Lower leg skin (tissue), 4 donors: ENCODE results near the gene ZBTB21. TPM values are rescaled to one million over a fixed set of nuclear protein-coding genes. Genes with fewer than 3 reads are reported as not detected.

Experiments used
- DNase-seq, 2 donors: peaks; one replicate each; pipeline ENCODE4 v3.0.0-alpha.2; 2019; ENCODE audit warnings: low spot score in 2 of 2
- H3K4me3 ChIP-seq: fragments of 200-600 bp; sonication (generic); 2 replicates; pipeline ENCODE4 v1.5.1; 2017; ENCODE audit warnings: mild to moderate bottlenecking, low read depth; ENCODE audit not compliant: poor library complexity, severe bottlenecking
- POLR2A ChIP-seq, 2 donors: fragments of 450-650 bp; IDR thresholded peaks; one replicate each; pipeline ENCODE4 v1.6.1; 2016 to 2017; ENCODE audit warnings: antibody characterized with exemption in 2 of 2, mild to moderate bottlenecking in 1 of 2, moderate library complexity in 1 of 2
- WGBS, 2 donors: methylation state at CpG; one replicate each; pipeline ENCODE4 v1.1.5; 2018; 5-methylcytosine and 5-hydroxymethylcytosine counted together
- intact Hi-C: fragments of 100-400 bp; cut with DNase I; formaldehyde crosslinking; loops from one replicate; pipeline ENCODE4 v1.15.0; 2023; ENCODE audit warnings: low total_unique reads
- total RNA-seq, 4 donors: library from RNA; depleted of rRNA; stranded (reverse); fragments of >200 nt; gene quantifications; one replicate each; pipeline ENCODE4 v1.1.0, GENCODE V29; 2016
- TF ChIP-seq, protein P1 (sequence below), 3 donors: fragments of 450-650 bp; IDR thresholded peaks; one replicate each; pipeline ENCODE4 v1.5.1; 2016; ENCODE audit warnings: antibody characterized with exemption in 3 of 3, mild to moderate bottlenecking in 3 of 3, moderate library complexity in 2 of 3

The ZBTB21 gene
- total RNA-seq, 4 donors from 2014 or later, result 18.1 to 31.9 (median 28.2) TPM

DNA sequence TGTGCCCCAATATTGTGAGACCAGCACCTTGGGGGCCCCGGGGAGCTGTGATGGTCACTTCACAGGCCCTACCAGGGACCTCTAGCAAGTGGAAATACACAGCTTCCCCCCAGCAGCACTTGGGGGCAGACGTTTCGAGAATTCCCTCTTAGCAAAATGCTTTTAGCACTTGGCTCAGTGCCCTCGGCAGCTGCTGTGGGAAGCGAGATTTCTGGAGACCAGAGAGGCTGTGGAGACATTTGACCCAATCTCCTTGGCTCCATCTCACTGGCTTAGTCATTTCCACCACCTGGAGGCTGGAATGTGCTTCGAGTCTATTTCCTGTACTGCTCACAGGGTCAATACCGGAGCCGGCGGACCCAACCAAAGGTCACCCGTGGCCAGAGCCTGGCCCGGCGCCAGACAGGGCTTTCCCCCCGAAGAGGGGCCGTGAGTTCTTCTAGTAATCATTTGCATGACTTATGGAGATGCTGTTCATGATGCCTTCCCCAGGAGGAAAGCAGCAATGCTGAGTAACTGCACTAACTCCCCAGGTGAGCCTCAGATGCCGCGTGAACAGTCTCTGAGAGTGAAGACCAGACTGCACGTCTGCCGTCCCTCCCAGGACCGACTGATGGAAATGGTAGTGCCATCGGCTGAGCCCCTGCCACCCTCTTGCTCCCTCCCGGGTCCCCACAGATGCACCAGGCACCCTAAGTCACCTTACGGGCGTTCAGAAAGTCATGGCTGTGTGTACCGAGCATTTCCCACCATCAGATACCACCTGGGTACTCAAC is 52.0 kb downstream of the ZBTB21 start:
- DNase-seq, result peak in 1 of 2 donors; percentile 88
- no peak overlapping the region for H3K4me3 ChIP-seq
- WGBS, 2 donors, result 50 to 52% methylated on average over 21 to 24 of the region's 24 CpGs
- intact Hi-C loops, result loop anchor here (10.0 kb wide), 1 partner anchor 47 kb away; no protein-coding TSS in a partner anchor
- TF ChIP-seq, protein P1, sequence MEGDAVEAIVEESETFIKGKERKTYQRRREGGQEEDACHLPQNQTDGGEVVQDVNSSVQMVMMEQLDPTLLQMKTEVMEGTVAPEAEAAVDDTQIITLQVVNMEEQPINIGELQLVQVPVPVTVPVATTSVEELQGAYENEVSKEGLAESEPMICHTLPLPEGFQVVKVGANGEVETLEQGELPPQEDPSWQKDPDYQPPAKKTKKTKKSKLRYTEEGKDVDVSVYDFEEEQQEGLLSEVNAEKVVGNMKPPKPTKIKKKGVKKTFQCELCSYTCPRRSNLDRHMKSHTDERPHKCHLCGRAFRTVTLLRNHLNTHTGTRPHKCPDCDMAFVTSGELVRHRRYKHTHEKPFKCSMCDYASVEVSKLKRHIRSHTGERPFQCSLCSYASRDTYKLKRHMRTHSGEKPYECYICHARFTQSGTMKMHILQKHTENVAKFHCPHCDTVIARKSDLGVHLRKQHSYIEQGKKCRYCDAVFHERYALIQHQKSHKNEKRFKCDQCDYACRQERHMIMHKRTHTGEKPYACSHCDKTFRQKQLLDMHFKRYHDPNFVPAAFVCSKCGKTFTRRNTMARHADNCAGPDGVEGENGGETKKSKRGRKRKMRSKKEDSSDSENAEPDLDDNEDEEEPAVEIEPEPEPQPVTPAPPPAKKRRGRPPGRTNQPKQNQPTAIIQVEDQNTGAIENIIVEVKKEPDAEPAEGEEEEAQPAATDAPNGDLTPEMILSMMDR (IDR thresholded peaks at IDR 0.05), result no peak
- no peak for TF ChIP-seq POLR2A (IDR thresholded peaks at IDR 0.05)

DNA sequence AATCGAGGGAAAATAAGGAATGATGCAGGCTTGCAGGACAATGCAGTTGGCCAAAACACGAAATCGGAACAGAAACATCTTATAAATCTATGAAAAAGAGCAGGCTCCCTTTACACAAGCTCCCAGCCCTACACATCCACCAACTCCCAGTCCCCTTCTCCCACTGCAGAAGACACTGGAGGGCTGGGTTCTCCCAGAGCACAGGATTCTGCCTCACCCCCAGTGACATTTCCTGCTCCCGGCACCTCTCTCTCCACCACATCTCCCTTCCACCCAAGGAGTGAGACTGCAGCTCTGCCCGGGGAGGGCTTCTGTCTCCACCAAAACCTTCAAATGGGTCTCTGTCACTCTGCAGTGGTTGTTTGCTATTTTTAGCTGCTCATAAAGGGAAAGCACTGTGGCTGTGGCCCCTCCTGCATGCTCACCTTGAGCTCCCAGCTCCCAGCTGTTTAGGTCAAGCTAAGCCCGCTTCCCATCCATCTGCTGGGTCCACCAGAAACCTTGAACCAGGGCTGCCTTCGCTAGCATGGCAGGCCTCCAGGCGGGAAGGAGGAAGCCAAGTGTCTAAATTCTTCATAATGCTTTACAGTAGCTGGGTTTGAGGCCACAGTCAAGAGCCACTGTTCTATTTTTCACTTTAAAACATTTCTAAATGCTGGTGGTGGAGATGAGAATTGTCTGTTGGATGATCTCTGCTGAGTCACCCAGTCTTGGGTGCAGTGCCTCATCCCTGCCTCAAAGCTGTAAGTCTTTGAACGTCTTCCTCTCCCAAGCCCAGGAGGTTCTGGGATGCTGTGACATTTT is 53.0 kb downstream of the ZBTB21 start:
- intact Hi-C loops, result loop anchor here (10.0 kb wide), 1 partner anchor 48 kb away; no protein-coding TSS in a partner anchor
- peak in 1 of 2 donors; percentile 78 for DNase-seq
- H3K4me3 ChIP-seq, result no peak overlapping the region
- TF ChIP-seq, protein P1 (IDR thresholded peaks at IDR 0.05), result no peak
- TF ChIP-seq POLR2A (IDR thresholded peaks at IDR 0.05), result no peak
- 70 to 72% methylated on average over 9 of the region's 9 CpGs for WGBS, 2 donors

DNA sequence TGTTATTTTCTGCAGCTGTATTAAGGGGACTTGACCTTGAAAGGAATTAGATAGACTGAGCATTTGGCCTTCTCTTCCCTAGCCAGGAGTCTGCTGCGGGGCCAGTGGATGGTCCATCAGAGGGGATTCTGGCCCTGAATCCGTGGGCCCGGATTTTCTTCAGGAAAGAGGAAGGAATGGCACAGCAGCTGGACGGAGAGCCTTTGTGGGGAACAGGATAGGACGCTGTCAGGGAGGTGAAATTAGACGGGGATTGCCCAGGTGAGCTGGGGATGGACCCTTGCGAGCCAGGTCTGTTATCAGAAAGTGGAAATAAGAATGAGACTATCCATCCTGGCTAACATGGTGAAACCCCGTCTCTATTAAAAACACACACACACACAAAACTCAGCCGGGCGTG is 54.6 kb downstream of the ZBTB21 start:
- no peak for DNase-seq
- intact Hi-C loops, result loop anchor here (10.0 kb wide), 1 partner anchor 49 kb away; no protein-coding TSS in a partner anchor
- TF ChIP-seq, protein P1 (IDR thresholded peaks at IDR 0.05), result no peak
- TF ChIP-seq POLR2A (IDR thresholded peaks at IDR 0.05), result no peak
- no peak overlapping the region for H3K4me3 ChIP-seq
- 91 to 93% methylated on average over 10 of the region's 10 CpGs for WGBS, 2 donors

DNA sequence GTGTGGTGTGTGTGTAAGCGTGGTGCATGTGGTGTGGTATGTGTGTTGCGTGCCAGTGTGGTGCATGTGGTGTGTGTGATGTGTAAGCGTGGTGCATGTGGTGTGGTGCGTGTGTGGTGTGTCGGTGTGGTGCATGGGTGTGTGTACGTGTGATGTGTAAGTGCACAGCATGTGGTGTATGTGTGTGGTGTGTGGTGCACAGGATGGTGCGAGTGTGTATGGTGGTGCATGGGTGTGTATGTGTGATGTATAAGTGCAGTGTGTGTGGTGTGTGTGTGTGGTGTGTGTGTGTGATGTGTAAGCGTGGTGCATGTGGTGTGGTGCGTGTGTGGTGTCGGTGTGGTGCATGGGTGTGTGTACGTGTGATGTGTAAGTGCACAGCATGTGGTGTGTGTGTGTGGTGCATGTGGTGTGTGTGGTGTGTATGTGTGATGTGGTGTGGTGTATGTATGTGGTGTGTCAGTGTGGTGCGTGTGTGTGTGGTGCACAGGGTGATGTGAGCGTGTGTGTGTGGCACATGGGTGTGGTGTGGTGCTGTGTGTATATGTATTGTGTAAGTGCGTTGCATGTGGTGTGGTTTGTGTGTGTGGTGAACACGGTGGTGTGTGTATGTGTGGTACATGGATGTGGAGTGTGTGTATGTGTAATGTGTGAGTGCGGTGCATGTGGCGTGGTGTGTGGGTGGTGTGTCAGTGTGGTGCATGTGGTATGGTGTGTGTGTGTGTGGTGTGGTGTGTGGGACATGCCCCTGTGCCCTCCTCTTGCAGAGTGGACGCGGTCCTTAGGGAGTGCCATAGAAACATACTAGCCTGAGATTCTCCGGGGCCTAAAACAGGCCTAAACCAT is 55.3 kb downstream of the ZBTB21 start:
- 92 to 94% methylated on average over 20 of the region's 20 CpGs for WGBS, 2 donors
- no peak for TF ChIP-seq POLR2A (IDR thresholded peaks at IDR 0.05)
- TF ChIP-seq, protein P1 (IDR thresholded peaks at IDR 0.05), result no peak
- DNase-seq, result no peak
- H3K4me3 ChIP-seq, result no peak overlapping the region
- intact Hi-C loops, result loop anchor here (10.0 kb wide), 1 partner anchor 50 kb away; no protein-coding TSS in a partner anchor
